ENCODE data around the gene ST3GAL5.

ST3GAL5 gene

DNA sequence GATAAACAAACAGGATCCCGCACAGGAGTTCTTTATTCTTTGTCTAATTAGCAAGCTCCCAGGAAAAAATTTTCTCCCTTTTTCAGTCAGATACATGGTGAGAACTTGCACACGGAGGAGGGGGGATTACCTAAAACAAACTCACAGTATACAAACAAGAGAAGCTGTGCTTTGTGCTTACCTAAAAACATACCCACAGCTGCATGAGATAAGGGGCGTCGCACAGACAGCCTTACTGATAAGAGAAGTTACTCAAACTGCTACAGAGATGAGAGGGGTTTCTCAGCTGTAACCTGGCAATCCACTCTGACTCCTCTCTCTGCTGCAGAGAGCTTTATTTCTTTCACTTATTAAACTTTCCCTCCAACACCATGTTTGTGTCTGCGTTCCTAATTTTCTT lies 32.9 kb upstream of the ST3GAL5 start:
- no peaks in the 10 kb centered on the region for H3K36me3 ChIP-seq (replicated peaks in 1 of 2; ENCODE audit: control insufficient read depth in 2 of 2, insufficient read depth in 2 of 2, low read length in 2 of 2)
- no peak overlapping the region for H3K27ac ChIP-seq (replicated peaks; ENCODE audit: low read length)
- DNase-seq (ENCODE audit: low spot score): no peak

DNA sequence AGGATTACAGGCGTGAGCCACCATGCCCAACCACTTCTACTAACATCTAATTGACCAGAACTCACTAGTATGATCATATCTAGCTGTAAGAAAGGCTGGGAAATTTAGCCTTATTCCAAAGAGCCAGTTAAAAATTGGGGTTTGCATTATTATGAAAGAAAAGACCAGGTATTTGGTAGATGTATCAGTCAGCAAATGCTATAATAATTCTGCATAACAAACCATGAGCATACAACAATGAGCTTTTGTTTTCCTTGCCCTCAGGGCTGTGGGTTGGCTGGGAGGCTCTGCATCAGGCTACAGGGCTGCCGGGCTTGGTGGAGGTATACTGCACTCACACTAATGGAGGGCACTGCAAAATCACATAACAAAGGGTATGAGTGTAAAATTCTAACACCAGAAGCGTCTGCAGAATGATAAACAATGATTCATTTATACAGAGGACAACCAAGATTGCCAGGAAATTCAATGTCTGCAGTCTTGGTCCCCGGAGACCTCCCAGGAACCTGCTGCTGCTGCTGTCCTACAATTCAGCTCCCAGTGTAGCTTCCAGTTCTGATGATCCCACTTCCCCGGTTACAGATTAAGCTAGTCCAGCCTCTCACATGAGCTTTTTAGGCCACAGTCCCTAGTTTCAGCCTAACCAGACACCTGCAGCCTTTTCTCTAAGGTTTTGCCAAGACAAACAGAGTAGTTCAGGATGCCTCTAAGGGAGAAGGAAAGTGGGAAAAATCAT lies 32.2 kb upstream of the ST3GAL5 start:
- no peak overlapping the region for H2AFZ ChIP-seq (ENCODE audit: low read length)
- no peak overlapping the region for H4K91ac ChIP-seq (ENCODE audit: low read depth, low read length, poor library complexity)
- no peaks in the 10 kb centered on the region for H3K79me1 ChIP-seq (ENCODE audit: low read depth, low read length)
- WGBS, 2 donors (ENCODE audit: extremely low coverage in 2 of 2, insufficient read length in 2 of 2, insufficient replicate concordance in 1 of 2): no CpG with 5 or more reads among the region's 5 CpGs
- no peak overlapping the region for H2BK5ac ChIP-seq (ENCODE audit: low read length)
- no peak overlapping the region for H3K23ac ChIP-seq (ENCODE audit: low read depth, low read length, poor library complexity)
- no peak overlapping the region for H4K8ac ChIP-seq (ENCODE audit: low read depth, low read length)
- no peak overlapping the region for H3K9ac ChIP-seq (ENCODE audit: low read depth, low read length, poor library complexity)
- H3K4me3 ChIP-seq (ENCODE audit: low read length in 2 of 2): no peak overlapping the region
- H3K9me3 ChIP-seq (replicated peaks in 1 of 2; ENCODE audit: control insufficient read depth in 2 of 2, insufficient read depth in 1 of 2, low read depth in 1 of 2, low read length in 2 of 2): peaks cover 0 to 2% of the 10 kb centered on the region in 2 donors
- H3K27ac ChIP-seq (replicated peaks; ENCODE audit: low read length): no peak overlapping the region
- H2BK120ac ChIP-seq (ENCODE audit: low read depth, low read length): no peak overlapping the region
- no peak overlapping the region for H3K4me2 ChIP-seq (ENCODE audit: insufficient read depth, low read length, poor library complexity, severe bottlenecking)
- no peak overlapping the region for H2AK5ac ChIP-seq (ENCODE audit: low read depth, low read length)
- H3K18ac ChIP-seq (ENCODE audit: low read length): no peak overlapping the region
- H3K27me3 ChIP-seq (ENCODE audit: control insufficient read depth in 3 of 3, insufficient read depth in 3 of 3, low read depth in 1 of 3, low read length in 3 of 3): no peaks in the 10 kb centered on the region
- H3K4me1 ChIP-seq (ENCODE audit: control insufficient read depth in 2 of 2, insufficient read depth in 1 of 2, low read depth in 1 of 2, low read length in 2 of 2): peaks cover 0 to 6% of the 10 kb centered on the region in 2 donors
- H3K14ac ChIP-seq (ENCODE audit: low read length): no peak overlapping the region
- H2BK12ac ChIP-seq (ENCODE audit: low read length): no peak overlapping the region
- DNase-seq (ENCODE audit: low spot score): no peak
- no peak overlapping the region for H3K4ac ChIP-seq (ENCODE audit: low read length)
- no peaks in the 10 kb centered on the region for H3K36me3 ChIP-seq (replicated peaks in 1 of 2; ENCODE audit: control insufficient read depth in 2 of 2, insufficient read depth in 2 of 2, low read length in 2 of 2)
- no peak overlapping the region for H2BK15ac ChIP-seq (ENCODE audit: low read length)

More for the DNA sequence above, 32.9 kb upstream of the ST3GAL5 start:
- no peak overlapping the region for H3K18ac ChIP-seq (ENCODE audit: low read length)
- no peaks in the 10 kb centered on the region for H3K79me1 ChIP-seq (ENCODE audit: low read depth, low read length)
- no peak overlapping the region for H3K23ac ChIP-seq (ENCODE audit: low read depth, low read length, poor library complexity)
- H4K91ac ChIP-seq (ENCODE audit: low read depth, low read length, poor library complexity): no peak overlapping the region
- peaks cover 0 to 2% of the 10 kb centered on the region in 2 donors for H3K9me3 ChIP-seq (replicated peaks in 1 of 2; ENCODE audit: control insufficient read depth in 2 of 2, insufficient read depth in 1 of 2, low read depth in 1 of 2, low read length in 2 of 2)
- H4K8ac ChIP-seq (ENCODE audit: low read depth, low read length): no peak overlapping the region
- H2AFZ ChIP-seq (ENCODE audit: low read length): no peak overlapping the region
- no peak overlapping the region for H2BK5ac ChIP-seq (ENCODE audit: low read length)
- no peaks in the 10 kb centered on the region for H3K27me3 ChIP-seq (ENCODE audit: control insufficient read depth in 3 of 3, insufficient read depth in 3 of 3, low read depth in 1 of 3, low read length in 3 of 3)
- peaks cover 0 to 6% of the 10 kb centered on the region in 2 donors for H3K4me1 ChIP-seq (ENCODE audit: control insufficient read depth in 2 of 2, insufficient read depth in 1 of 2, low read depth in 1 of 2, low read length in 2 of 2)
- H3K4ac ChIP-seq (ENCODE audit: low read length): no peak overlapping the region
- H2BK12ac ChIP-seq (ENCODE audit: low read length): no peak overlapping the region
- no CpG with 5 or more reads among the region's 5 CpGs for WGBS, 2 donors (ENCODE audit: extremely low coverage in 2 of 2, insufficient read length in 2 of 2, insufficient replicate concordance in 1 of 2)
- H2BK120ac ChIP-seq (ENCODE audit: low read depth, low read length): no peak overlapping the region
- no peak overlapping the region for H2BK15ac ChIP-seq (ENCODE audit: low read length)
- H3K4me3 ChIP-seq (ENCODE audit: low read length in 2 of 2): no peak overlapping the region
- H3K14ac ChIP-seq (ENCODE audit: low read length): no peak overlapping the region
- no peak overlapping the region for H2AK5ac ChIP-seq (ENCODE audit: low read depth, low read length)
- no peak overlapping the region for H3K4me2 ChIP-seq (ENCODE audit: insufficient read depth, low read length, poor library complexity, severe bottlenecking)
- H3K9ac ChIP-seq (ENCODE audit: low read depth, low read length, poor library complexity): no peak overlapping the region

DNA sequence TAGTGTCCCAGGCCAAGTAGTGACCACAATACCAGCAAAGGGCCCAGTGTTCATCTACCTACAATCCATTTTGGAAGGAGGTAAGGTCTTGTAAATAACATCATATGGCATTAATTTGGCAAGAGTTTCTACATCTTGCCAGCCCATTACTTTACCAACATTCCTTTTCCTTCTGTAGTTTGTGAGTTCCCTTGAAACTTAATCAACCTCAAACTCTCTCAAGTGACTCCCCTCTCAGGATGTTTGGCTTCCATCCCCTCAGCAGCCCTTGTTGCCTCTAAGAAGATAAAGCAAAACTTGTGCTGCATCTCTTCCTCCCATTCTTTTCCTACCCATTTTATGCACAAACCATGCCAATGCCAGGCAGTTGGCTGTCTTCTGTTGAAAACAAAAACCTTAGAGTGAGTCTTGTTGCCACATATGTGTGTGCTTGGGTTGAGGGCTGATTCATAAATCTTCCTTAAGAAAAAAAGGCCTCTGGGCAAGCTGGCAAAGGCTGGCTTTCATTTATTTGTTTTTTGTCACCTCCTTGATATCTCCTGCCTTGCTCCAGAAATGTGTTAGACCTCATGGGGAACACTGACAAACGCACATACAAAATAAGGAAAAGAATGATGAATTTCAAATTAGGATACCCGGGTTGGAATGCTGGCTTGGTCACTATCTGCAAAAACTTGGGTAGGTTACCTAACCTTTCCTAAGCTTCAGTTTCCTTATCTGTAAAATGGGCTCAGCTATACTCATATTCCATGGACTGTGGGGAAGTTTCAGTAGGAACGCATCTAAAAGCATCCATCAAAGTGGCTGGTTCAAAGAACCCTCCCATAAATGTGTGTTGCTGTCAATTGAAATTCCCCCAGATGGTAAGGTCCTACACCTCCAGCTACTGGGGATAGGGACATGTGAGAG lies 29.4 kb upstream of the ST3GAL5 start:
- Histone ChIP-seq H3K27ac (replicated peaks; ENCODE audit: low read length) (no peak overlapping the region), H3K9ac (ENCODE audit: low read depth, low read length, poor library complexity) (no peak overlapping the region), H4K8ac (ENCODE audit: low read depth, low read length) (no peak overlapping the region), H3K4me3 (ENCODE audit: low read length in 2 of 2) (no peak overlapping the region), H2AFZ (ENCODE audit: low read length) (no peak overlapping the region), H3K79me1 (ENCODE audit: low read depth, low read length) (no peaks in the 10 kb centered on the region), H2BK5ac (ENCODE audit: low read length) (no peak overlapping the region), H3K4me2 (ENCODE audit: insufficient read depth, low read length, poor library complexity, severe bottlenecking) (no peak overlapping the region), H3K36me3 (replicated peaks in 1 of 2; ENCODE audit: control insufficient read depth in 2 of 2, insufficient read depth in 2 of 2, low read length in 2 of 2) (no peaks in the 10 kb centered on the region), H3K18ac (ENCODE audit: low read length) (no peak overlapping the region), H2BK15ac (ENCODE audit: low read length) (no peak overlapping the region), H3K4ac (ENCODE audit: low read length) (no peak overlapping the region), H3K27me3 (ENCODE audit: control insufficient read depth in 3 of 3, insufficient read depth in 3 of 3, low read depth in 1 of 3, low read length in 3 of 3) (no peaks in the 10 kb centered on the region), H2BK120ac (ENCODE audit: low read depth, low read length) (no peak overlapping the region), H3K23ac (ENCODE audit: low read depth, low read length, poor library complexity) (no peak overlapping the region), H2AK5ac (ENCODE audit: low read depth, low read length) (no peak overlapping the region), H4K91ac (ENCODE audit: low read depth, low read length, poor library complexity) (no peak overlapping the region), H3K9me3 (replicated peaks in 1 of 2; ENCODE audit: control insufficient read depth in 2 of 2, insufficient read depth in 1 of 2, low read depth in 1 of 2, low read length in 2 of 2) (peaks cover 0 to 2% of the 10 kb centered on the region in 2 donors), H2BK12ac (ENCODE audit: low read length) (no peak overlapping the region), H3K14ac (ENCODE audit: low read length) (no peak overlapping the region), H3K4me1 (ENCODE audit: control insufficient read depth in 2 of 2, insufficient read depth in 1 of 2, low read depth in 1 of 2, low read length in 2 of 2) (peaks cover 0 to 6% of the 10 kb centered on the region in 2 donors)
- WGBS, 2 donors (ENCODE audit: extremely low coverage in 2 of 2, insufficient read length in 2 of 2, insufficient replicate concordance in 1 of 2): no CpG with 5 or more reads among the region's 3 CpGs
- no peak for DNase-seq (ENCODE audit: low spot score)

Measured in neuronal stem cell (in vitro differentiated cells).